Measurements from ENCODE around the gene MUC5B. TPM values are rescaled to one million over a fixed set of nuclear protein-coding genes. Genes with fewer than 3 reads are reported as not detected.

MUC5B gene
- total and polyA plus RNA-seq, 11 donors: 0.01 TPM; not detected in 10

DNA sequence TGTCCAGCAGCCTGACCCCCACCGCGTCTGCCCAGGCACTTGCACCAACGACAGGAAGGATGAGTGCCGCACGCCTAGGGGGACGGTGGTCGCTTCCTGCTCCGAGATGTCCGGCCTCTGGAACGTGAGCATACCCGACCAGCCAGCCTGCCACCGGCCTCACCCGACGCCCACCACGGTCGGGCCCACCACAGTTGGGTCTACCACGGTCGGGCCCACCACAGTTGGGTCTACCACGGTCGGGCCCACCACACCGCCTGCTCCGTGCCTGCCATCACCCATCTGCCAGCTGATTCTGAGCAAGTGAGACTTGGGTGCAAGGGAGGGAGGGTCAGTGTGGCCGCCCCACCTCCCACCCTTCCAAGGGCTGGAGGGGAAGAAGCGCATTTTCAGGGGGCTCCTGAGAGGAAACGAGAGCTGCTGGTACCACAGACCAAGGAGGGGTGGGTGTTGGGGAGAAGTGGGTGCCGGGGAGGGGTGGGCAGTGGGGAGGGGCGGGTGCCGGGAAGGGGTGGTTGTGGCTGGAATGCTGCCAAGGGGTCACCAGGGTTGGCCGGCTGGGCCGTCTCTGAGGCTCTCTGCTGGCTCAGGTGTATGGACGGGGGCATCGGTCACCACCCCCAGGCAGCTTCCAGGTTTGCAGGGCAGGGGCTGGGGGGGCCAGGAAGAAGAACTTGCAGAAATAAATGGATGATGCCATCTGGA lies 27.7 kb upstream of the MUC5B start:
- ATAC-seq: no peak
- DNase-seq: peak in 2 of 5 donors; percentile 14 to 55
- H3K9me3 ChIP-seq: no peaks in the 10 kb centered on the region
- H3K27me3 ChIP-seq: peaks cover 3 to 38% (median 18%) of the 10 kb centered on the region in 9 donors
- intact Hi-C loops (cut with DNase I): no loop called here
- H3K4me1 ChIP-seq: no peaks in the 10 kb centered on the region
- no peak overlapping the region for H3K4me3 ChIP-seq
- H3K36me3 ChIP-seq: no peaks in the 10 kb centered on the region
- TF ChIP-seq POLR2A (IDR thresholded peaks at IDR 0.05): no peak
- TF ChIP-seq, protein P1, sequence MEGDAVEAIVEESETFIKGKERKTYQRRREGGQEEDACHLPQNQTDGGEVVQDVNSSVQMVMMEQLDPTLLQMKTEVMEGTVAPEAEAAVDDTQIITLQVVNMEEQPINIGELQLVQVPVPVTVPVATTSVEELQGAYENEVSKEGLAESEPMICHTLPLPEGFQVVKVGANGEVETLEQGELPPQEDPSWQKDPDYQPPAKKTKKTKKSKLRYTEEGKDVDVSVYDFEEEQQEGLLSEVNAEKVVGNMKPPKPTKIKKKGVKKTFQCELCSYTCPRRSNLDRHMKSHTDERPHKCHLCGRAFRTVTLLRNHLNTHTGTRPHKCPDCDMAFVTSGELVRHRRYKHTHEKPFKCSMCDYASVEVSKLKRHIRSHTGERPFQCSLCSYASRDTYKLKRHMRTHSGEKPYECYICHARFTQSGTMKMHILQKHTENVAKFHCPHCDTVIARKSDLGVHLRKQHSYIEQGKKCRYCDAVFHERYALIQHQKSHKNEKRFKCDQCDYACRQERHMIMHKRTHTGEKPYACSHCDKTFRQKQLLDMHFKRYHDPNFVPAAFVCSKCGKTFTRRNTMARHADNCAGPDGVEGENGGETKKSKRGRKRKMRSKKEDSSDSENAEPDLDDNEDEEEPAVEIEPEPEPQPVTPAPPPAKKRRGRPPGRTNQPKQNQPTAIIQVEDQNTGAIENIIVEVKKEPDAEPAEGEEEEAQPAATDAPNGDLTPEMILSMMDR (IDR thresholded peaks at IDR 0.05): no peak
- 85 to 89% (median 88%) methylated on average over 21 to 32 of the region's 32 CpGs for WGBS, 4 donors
- no peak overlapping the region for H3K27ac ChIP-seq

DNA sequence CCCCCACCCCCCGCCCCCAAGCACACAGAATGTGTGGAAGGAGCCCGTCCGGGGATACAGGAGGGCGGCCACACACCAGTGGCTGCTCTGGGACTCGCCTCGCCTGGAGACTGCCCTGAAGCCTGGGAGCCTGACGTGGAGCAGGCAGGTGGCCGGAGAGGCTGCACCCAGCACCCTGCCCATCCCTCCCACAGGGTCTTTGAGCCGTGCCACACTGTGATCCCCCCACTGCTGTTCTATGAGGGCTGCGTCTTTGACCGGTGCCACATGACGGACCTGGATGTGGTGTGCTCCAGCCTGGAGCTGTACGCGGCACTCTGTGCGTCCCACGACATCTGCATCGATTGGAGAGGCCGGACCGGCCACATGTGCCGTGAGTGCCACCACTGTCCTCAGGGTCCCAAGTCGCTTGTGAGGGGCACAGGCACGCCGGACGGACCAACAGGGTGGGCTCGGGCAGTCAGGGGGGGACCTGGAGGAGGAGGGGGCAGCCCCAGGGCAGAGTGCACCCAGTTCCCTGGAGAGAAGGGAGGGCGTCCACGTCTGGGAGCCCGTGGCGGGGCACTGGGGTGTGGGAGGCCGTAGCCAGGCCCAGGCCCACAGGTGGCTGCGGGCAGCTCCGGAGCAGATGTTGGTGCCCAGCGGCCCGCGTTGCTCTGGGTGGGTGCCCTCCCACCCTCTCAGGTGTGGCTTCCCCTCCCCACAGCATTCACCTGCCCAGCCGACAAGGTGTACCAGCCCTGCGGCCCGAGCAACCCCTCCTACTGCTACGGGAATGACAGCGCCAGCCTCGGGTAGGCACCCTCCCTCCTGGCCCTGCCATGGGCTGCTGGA lies 27.0 kb upstream of the MUC5B start:
- WGBS, 4 donors: 80 to 90% (median 86%) methylated on average over 11 to 41 of the region's 41 CpGs
- H3K27me3 ChIP-seq: peaks cover 3 to 38% (median 18%) of the 10 kb centered on the region in 9 donors
- DNase-seq: peak in 2 of 5 donors; percentile 5 to 58
- no peaks in the 10 kb centered on the region for H3K4me1 ChIP-seq
- TF ChIP-seq POLR2A (IDR thresholded peaks at IDR 0.05): no peak
- intact Hi-C loops (cut with DNase I): no loop called here
- no peaks in the 10 kb centered on the region for H3K9me3 ChIP-seq
- no peak overlapping the region for H3K4me3 ChIP-seq
- no peak for ATAC-seq
- H3K27ac ChIP-seq: no peak overlapping the region
- H3K36me3 ChIP-seq: no peaks in the 10 kb centered on the region

DNA sequence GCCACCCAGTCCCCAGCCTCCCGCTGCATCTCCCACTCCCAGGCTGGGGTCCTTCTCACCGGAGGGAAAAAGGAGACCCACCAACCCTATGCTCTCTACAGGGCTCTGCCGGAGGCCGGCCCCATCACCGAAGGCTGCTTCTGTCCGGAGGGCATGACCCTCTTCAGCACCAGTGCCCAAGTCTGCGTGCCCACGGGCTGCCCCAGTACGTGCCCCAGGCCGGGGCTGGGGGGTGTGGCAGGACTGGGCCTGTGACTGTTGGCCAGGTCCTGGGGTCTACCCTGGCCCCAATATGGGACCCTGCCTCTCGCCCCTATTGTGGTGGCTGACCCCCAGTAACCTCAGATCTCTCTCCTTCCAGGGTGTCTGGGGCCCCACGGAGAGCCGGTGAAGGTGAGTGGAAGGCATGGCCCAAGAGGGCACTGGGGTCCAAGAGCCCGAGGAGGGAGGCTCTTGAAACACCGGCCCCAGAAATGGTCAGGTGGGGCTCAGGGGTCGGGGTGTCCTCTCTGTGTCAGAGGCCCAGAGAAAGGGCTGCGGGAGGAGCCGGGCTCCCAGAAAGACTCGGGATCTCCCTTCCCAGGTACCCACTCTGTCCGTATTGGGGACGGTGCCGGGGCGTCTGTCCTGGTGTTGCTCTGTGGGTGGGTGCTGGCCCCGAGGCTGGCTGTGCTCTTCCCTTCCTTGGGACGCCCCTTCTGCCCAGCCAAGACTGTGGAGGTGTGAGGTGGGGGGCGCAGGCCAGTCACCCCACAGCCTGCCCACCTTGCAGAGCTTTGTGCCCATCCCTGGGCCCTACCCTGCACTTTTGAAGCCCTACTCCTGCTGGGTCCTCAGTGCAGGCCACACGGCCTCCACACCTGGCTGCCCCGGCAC lies 26.1 kb upstream of the MUC5B start:
- TF ChIP-seq POLR2A (IDR thresholded peaks at IDR 0.05): no peak
- TF ChIP-seq, protein P1 (IDR thresholded peaks at IDR 0.05): no peak
- ATAC-seq (no peak), DNase-seq (peak in 2 of 5 donors; percentile 6 to 49)
- H3K36me3 ChIP-seq: no peaks in the 10 kb centered on the region
- intact Hi-C loops (cut with DNase I): no loop called here
- WGBS, 4 donors: 77 to 82% (median 80%) methylated on average over 19 to 28 of the region's 28 CpGs
- H3K27ac ChIP-seq: no peak overlapping the region
- no peaks in the 10 kb centered on the region for H3K4me1 ChIP-seq
- H3K9me3 ChIP-seq: no peaks in the 10 kb centered on the region
- no peak overlapping the region for H3K4me3 ChIP-seq
- peaks cover 3 to 38% (median 18%) of the 10 kb centered on the region in 9 donors for H3K27me3 ChIP-seq

DNA sequence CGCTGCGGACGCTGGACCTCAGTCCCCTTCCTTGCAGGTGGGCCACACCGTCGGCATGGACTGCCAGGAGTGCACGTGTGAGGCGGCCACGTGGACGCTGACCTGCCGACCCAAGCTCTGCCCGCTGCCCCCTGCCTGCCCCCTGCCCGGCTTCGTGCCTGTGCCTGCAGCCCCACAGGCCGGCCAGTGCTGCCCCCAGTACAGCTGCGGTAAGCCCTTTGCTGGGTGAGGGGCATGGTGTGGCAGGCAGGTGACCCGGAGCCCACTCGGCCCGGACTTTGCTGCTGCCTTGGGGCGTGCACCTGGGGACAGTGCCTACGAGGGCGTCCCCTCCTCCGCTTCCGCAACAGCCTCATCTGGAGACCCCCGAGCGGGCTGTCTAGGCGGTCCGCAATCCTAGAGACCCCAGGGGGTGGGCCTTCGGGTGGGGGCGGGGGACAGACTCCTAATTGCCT lies 25.4 kb upstream of the MUC5B start:
- H3K4me3 ChIP-seq: no peak overlapping the region
- ATAC-seq (no peak), DNase-seq (peak in 2 of 5 donors; percentile 4 to 53)
- H3K4me1 ChIP-seq: no peaks in the 10 kb centered on the region
- no peak for TF ChIP-seq POLR2A (IDR thresholded peaks at IDR 0.05)
- TF ChIP-seq, protein P1 (IDR thresholded peaks at IDR 0.05): no peak
- no peak overlapping the region for H3K27ac ChIP-seq
- 77 to 81% (median 79%) methylated on average over 17 to 29 of the region's 29 CpGs for WGBS, 4 donors
- H3K36me3 ChIP-seq: no peaks in the 10 kb centered on the region
- H3K9me3 ChIP-seq: no peaks in the 10 kb centered on the region
- H3K27me3 ChIP-seq: peaks cover 3 to 39% (median 18%) of the 10 kb centered on the region in 9 donors
- intact Hi-C loops (cut with DNase I): no loop called here

Measured in heart left ventricle (tissue), 16 donors.